Right kidney (tissue), 9 donors: Measurements from ENCODE around the gene THAP9.
A peak's percentile ranks its signal among the peaks of the same experiment; 100 is the strongest.
"Not testable (repeated sequence)": the region's sequence is repeated elsewhere in the genome, so short reads cannot be mapped to it uniquely, and the experiment has no call there.

Experiments
- DNase-seq: peaks from one replicate; pipeline ENCODE4 v3.0.0-alpha.2; 2016
- long read RNA-seq, 8 donors: transcript quantifications; one replicate each; lab custom pipeline, GENCODE V29; 2026

THAP9 gene, protein sequence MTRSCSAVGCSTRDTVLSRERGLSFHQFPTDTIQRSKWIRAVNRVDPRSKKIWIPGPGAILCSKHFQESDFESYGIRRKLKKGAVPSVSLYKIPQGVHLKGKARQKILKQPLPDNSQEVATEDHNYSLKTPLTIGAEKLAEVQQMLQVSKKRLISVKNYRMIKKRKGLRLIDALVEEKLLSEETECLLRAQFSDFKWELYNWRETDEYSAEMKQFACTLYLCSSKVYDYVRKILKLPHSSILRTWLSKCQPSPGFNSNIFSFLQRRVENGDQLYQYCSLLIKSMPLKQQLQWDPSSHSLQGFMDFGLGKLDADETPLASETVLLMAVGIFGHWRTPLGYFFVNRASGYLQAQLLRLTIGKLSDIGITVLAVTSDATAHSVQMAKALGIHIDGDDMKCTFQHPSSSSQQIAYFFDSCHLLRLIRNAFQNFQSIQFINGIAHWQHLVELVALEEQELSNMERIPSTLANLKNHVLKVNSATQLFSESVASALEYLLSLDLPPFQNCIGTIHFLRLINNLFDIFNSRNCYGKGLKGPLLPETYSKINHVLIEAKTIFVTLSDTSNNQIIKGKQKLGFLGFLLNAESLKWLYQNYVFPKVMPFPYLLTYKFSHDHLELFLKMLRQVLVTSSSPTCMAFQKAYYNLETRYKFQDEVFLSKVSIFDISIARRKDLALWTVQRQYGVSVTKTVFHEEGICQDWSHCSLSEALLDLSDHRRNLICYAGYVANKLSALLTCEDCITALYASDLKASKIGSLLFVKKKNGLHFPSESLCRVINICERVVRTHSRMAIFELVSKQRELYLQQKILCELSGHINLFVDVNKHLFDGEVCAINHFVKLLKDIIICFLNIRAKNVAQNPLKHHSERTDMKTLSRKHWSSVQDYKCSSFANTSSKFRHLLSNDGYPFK
- long read RNA-seq, donor 1, partial matches to known transcripts, result 0 of 1 reads
- long read RNA-seq, donor 1, other reads (novel, unspliced or antisense), result 0 of 1 reads
- long read RNA-seq, donor 2, partial matches to known transcripts, result 0 of 2 reads
- long read RNA-seq, donor 2, other reads (novel, unspliced or antisense), result 0 of 2 reads
- long read RNA-seq, donor 3, result 0 reads
- long read RNA-seq, donor 4, partial matches to known transcripts, result 0 of 1 reads
- long read RNA-seq, donor 4, other reads (novel, unspliced or antisense), result 0 of 1 reads
- long read RNA-seq, donor 5, result 0 reads
- long read RNA-seq, donor 6, partial matches to known transcripts, result 0 of 2 reads
- long read RNA-seq, donor 6, other reads (novel, unspliced or antisense), result 0 of 2 reads
- long read RNA-seq, donor 7, result 0 reads
- long read RNA-seq, donor 8, partial matches to known transcripts, result 0 of 1 reads
- long read RNA-seq, donor 8, other reads (novel, unspliced or antisense), result 0 of 1 reads

DNA sequence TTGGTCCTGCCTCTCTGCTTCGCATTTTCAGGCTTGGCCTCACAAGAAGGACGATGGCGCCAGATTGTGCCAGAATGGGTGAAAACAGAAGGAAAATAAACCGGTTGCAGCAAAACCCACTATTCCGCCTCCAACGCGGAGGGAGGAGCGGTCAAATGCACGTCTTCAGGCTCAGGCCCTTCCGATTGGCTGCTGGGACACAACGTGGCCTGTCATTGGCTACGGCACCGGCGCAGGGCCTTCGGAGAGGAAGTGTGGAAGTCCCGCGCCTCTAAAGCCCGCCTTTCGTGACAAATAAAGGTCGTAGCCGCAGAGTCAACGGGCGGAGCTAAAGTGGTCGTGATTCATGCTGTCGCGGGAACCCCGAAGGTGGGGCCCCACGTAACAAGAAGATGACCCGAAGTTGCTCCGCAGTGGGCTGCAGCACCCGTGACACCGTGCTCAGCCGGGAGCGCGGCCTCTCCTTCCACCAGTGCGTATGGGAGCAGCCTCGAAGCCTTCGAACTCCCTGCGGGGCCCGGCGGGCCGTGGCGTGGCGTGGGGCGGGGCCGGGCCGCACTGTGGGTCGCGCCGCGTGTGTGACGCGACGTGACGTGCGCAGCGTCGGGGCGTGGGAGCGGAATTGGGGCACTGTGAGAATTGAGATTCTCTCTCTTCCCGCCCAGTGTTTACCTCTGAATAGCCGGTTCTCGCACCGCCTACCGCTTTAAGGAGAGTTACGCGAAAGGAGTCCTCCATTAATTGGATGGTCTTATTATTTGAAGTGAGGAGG lies at the start of gene THAP9:
TSS of gene THAP9 (plus strand) at position 325 of the 772 bp plus-strand sequence. CDS start at position 393, 68 bp downstream.
- peak; percentile 100 for DNase-seq

DNA sequence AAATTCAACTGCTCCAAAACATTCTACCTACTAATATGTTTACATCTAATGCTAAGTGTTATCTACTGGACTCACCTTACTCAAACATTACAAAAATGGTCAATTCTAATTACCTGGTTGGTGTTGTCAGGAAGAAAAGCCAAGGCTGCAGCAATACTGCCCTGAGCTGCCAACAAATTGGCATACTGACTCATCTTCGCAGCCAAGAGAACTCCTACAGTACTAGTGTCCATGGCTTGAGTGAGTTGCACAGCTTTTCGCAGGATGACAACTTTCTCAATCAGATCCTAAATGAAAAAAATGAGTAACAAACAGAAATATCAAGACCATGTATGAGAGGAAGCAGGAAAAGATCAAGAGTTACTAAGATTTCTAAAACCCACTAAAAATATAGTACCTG lies 49.2 kb upstream of the THAP9 start:
- DNase-seq, result no peak

DNA sequence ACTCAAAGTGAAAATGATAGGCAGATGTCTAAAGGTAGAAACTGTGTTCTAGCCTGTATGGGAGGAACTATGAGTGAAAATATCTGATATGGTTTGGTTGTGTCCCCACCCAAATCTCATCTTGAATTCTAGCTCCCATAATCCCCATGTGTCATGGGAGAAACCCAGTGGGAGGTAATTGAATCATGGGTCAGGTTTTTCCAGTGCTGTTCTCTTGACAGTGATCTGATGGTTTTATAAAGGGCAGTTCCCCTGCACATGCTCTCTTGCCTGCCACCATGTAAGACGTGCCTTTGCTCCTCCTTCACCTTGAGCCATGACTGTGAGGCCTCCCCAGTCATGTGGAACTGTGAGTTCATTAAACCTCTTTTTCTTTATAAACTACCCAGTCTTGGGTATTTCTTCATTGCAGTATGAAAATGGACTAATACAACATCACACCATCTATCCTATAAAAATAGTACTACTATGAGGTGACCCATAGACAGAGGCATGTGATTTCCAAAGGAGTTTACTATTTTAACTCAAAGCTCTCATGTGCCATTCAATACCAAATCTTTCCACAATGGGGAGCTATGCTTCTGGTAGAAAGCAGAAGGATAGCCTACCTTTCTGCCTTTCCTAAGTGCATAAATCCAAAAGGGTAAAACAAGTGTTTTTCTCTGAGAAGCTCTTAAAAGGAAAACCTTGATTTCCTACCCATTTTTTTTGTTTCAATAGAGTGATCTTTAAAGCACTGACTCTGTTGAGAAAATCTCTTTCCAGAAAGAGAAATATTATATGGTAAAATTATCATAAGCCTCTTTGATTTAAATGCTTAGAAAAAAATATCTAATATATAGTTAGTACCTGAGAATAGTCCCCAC lies 48.4 kb upstream of the THAP9 start:
- no peak for DNase-seq

DNA sequence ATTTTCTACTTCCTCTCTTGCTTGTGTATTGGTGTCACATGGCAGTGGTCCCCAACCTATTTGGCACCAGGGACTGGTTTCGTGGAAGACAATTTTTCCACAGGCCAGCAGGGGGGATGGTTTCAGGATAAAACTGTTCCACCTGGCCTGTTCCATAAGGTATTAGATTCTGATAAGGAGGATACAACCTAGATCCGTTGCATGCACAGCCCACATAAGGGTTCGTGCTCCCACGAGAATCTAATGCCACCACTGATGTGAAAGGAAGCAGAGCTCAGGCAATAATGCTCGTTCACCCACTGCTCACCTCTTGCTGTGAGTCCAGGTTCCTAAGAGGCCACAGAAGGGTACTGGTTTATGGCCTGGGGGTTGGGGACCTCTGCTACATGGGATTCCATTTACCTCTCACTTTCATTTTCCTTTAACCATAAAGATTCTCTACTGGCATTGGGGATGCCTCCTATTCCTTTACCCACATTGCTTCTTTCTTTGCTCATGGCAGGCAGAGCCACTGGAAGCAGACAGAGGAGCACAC lies 47.7 kb upstream of the THAP9 start:
- DNase-seq, result no peak

DNA sequence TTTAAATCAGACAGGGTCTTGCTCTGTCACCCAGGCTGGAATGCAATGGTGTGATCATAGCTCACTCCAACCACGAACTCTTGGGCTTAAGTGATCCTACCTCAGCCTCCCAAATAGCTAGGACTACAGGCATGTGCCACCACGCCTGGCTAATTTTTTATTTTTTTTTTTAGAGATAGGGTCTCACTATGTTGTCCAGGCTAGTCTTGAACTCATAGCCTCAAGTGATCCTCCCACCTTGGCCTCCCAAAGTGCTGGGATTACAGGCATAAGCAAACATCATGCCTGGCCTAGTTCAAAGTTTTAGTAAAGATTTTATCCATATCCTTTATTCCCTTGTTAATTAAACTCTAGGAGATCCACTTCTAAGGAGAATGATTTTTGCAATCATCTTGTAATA lies 40.0 kb upstream of the THAP9 start:
- not testable (repeated sequence) for DNase-seq

DNA sequence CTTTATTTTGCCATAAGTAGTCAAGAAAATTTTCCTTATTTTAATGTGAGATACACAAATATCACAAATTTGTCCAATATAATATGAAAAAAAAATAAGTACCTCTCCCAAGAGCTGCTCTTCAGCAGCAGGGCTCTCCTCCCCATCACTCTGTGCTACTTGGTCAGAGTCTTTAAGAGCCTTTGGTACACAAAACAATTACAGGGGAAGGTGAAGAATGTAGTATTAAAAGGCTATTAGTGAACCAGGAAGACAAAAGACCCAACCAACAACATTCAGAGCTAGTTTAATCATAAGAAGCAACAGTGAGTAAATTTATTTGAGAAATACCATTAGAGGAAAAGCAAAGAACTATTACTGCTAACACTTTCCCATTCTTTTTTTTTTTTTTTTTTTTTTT lies 39.0 kb upstream of the THAP9 start:
- DNase-seq, result no peak

DNA sequence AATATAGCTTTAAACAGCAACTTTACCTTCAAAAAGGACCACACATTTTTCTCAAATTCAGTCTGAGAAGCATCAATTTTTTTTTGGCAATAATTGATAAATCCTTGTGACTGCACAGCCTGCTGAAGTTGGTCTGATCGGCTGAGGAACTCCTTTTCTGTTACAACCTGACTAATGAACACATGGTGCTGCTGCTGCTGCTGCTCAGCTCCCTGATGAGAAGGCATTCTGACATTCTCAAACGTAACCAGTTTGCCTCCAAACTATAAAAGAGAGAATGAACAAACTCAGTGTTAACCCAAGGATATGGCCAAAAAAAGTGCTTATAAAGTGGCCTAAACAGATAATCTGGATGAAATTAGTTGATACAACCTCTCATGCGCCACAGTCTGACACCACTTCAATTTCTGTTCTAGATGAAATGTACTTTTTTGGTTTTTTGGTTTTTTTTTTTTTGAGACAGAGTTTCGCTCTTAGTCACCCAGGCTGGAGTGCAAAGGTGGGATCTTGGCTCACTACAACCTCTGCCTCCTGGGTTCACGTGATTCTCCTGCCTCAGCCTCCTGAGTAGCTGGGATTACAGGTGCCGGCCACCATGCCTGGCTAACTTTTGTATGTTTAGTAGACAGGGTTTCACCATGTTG lies 36.1 kb upstream of the THAP9 start:
- no peak for DNase-seq

DNA sequence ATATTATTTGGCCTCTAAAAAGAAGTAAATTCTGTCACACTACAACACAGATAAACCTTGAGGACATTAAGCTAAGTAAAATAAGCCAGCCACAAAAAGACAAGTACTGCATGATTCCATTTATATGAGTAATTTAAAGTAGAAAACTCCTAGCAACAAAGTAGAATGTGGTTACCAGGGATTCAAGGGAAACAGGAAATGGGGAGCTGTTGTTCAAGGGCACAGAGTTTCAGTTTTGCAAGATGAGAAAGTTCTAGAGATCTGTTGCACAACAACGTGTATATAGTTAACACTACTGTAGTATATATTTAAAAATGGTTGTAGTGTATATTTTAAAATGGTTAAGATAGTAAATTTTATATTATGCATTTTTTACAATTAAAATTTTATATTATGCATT lies 34.9 kb upstream of the THAP9 start:
- no peak for DNase-seq

DNA sequence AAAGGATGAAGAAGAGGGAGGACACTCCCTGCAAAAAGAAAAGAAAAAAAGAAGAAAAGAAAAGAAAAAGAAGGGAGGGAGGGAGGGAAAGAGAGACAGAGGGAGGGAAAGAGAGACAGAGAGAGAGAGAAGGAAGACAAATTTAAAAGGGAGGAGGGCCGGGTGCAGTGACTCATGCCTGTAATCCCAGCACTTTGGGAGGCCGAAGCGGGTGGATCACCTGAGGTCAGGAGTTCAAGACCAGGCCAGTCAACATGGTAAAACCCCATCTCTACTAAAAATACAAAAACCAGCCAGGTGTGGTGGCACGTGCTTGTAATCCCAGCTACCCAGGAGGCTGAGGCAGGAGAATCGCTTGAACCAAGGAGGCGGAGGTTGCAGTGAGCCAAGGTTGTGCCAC lies 34.5 kb upstream of the THAP9 start:
- not testable (repeated sequence) for DNase-seq

DNA sequence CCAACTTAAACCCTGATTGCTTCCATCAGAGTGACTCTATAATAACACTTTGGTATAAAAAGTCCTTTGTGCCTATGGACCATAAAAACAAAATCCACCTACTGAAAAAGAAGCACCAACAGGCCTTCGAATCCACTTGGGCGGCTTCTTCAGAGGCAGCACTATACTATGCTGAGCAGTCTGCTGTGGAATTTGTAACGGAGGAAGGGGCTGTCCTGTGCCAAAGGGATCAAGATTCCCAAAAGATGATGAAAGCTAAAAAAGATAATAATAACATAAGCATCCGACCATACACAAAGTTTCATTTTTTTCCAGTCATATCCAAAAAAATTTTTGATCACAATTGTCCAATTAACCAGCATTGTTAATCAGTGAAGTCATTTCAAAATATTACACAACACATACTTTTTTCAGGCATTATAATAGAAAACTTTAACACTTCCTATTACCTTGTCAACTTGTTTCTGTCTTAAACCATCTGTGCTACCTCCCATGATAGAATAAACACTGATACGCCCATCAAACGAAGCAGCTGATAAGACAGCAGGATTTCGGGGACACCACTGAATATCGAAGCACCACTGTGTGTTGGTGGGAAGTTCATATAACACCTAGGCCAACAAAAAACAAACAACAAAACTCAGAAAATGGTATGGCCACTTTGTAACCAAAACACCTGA lies 33.7 kb upstream of the THAP9 start:
- DNase-seq, result no peak

DNA sequence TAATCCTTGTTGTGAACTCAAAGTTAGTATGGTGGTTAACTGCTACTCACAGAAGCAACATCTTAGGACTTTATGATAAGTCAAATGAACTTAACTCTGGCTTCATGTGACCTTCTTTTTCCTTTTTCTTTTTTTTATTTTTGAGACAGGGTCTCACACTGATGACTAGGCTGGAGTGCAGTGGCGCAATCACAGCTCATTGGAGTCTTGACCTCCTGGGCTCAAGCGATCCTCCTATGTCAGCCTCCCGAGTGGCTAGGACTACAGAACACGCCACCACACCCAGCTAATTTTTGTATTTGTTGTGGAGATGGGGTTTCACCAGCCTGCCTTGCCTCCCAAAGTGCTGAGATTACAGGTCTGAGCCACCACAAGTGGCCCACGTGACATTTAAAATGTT lies 32.0 kb upstream of the THAP9 start:
- no peak for DNase-seq

DNA sequence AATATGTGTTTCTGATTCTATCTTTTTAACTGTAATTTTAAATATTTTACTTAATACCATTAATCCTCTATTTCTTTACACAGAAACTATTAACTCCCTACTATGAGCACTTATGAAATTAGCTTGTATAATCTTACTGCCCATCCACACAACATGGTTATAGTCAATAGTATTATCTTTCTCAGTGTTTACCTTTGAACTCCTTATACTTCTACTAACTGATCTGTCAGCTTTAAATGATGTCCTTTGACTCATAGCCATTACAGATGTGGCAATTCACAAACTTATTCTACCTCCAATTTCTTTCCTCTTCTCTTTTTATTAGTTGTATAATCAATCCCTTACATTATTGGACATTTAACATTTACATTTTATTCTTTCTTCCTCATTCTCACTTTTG lies 15.1 kb upstream of the THAP9 start:
- no peak for DNase-seq

DNA sequence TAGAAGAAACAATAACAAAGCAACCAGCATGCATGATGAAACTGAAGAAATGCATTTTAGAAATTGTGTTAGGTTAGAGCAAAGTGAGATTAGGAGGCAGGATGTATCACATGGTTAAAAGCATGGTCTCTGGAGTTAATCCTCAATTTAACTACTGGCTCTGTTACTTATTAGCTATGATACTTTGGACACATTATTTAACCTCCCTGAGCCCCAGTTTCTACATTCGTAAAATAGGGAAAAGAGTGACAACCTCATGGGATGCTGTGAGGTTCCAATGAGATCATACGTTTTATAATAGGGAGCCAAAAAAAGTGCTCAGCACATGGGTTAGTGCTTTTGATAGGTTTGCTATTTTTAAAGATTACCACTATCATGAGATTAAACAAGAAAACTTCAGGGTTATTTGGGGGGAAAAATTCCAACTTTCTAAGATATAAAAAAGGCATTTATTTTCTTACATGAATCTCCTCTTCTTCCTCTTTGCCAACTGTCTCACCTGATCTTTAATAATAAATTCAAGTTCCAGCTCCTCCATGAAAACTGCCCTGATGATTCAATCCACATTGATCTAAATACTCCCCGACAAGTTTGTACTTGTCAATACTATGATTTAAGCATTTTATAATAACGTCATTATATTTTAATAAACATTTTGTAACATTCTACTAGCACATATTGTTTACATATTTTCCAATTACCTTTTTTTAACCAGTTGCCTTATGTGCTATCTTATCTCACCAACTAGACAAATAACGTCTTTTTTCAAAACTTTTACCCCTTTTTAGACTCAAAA lies 14.2 kb upstream of the THAP9 start:
- DNase-seq, result no peak

DNA sequence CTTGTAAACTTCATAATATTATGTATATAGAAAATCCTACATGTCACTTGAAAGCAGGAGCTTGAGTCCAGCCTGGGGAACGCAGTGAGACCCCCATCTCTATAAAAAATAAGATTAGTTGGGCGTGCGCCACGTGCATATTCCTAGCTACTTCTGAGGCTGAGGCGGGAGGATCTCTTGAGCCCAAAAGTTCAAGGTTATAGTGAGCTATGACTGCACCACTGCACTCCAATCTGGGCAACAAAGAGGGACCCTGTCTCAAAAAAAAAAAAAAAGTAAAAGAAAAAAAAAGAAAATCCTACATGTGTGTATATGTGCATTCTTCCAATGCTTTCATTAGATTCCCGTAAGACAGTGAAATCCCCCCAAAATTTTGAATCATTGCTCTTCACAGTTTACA lies 11.2 kb upstream of the THAP9 start:
- no peak for DNase-seq

DNA sequence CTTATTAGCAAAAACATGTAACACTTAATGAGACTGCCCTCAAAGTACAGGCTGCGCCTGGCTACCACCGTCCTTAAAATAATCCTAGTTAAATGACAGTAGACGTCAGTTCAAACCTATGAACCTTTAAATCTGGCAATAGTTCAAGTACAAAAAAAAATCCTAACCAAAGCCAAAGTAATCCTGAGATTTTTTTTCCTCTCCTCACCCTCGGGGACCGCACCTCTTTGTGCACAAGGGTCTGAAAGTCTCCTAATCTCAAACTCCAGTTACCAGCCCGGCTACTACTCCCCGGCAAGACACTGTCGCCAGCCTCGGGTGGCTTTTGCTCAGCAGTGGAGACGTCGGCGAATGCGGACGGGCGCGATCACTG lies 10.0 kb upstream of the THAP9 start:
- DNase-seq, result no peak

DNA sequence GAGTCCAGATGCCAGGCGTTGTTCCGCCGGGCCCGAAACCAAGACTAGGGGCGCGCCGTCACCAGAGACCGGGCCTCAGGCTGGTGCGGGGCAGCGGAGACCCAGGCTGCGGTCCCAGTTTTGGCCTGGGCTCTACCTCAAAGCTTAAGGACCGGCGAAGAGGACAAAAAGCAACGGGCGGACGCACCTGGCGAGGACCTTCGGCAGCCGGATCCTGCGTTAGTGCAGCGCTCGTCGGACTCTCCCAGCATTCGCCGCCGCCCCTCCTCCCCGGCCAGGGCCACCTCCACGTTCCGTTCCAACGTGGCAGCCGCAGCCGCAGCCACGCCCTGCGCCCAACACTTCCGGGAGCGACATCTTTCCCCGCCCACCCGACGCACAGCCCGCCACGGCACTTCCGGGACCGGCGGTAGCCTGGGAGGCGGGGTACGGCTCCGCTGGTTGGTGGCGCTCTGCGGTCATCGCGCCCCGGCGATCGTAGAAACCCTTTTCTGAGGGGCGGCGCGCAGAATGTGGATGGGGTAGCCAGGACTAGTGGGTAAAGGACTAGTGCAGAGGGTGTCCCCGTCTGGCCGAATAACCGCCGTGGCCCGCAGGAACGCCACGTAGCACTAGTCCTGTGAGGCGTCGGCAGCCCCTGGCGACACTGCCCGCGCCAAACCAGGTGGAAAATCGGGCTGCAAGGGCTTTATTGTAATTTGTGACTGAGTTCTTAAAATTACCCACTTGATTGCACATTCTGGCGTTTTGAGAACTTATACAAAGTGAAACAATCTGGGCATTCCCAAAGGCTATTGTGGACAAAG lies 9.4 kb upstream of the THAP9 start, which contains the start of gene SEC31A:
TSS of gene SEC31A (minus strand) at position 253 of the 806 bp plus-strand sequence. CDS start 9,217 bp downstream, outside the sequence.
- peak; percentile 97 for DNase-seq
